ENCODE data around the gene FER.
"Not testable (repeated sequence)": the region's sequence is repeated elsewhere in the genome, so short reads cannot be mapped to it uniquely, and the experiment has no call there.

The FER gene

DNA sequence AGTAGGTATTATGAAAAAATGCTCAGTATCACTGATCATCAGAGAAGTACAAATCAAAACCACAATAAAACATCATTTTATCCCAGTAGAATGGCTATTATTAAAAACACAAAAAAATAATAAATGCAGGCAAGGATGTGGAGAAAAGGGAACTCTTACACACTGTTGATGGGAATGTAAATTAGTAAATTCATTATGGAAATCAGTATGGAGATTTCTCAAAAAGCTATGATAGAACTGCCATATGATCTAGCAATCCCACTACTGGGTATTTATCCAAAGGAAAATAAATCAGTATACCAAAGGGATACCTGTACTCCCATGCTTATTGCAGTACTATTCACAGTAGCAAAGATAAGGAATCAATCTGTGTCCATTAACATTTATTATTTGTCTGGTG lies 209.6 kb downstream of the FER start:
- POLR2A ChIA-PET, result no interaction called here
- TF ChIP-seq, protein P1, sequence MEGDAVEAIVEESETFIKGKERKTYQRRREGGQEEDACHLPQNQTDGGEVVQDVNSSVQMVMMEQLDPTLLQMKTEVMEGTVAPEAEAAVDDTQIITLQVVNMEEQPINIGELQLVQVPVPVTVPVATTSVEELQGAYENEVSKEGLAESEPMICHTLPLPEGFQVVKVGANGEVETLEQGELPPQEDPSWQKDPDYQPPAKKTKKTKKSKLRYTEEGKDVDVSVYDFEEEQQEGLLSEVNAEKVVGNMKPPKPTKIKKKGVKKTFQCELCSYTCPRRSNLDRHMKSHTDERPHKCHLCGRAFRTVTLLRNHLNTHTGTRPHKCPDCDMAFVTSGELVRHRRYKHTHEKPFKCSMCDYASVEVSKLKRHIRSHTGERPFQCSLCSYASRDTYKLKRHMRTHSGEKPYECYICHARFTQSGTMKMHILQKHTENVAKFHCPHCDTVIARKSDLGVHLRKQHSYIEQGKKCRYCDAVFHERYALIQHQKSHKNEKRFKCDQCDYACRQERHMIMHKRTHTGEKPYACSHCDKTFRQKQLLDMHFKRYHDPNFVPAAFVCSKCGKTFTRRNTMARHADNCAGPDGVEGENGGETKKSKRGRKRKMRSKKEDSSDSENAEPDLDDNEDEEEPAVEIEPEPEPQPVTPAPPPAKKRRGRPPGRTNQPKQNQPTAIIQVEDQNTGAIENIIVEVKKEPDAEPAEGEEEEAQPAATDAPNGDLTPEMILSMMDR (IDR thresholded peaks at IDR 0.05; ENCODE audit: insufficient read depth, low read length, missing control alignments), result no peak
- DNase-seq (ENCODE audit: low read depth, low spot score), result no peak
- no peak overlapping the region for H3K4me3 ChIP-seq (ENCODE audit: low read depth, low read length)
- CTCF ChIA-PET, result no interaction called here

DNA sequence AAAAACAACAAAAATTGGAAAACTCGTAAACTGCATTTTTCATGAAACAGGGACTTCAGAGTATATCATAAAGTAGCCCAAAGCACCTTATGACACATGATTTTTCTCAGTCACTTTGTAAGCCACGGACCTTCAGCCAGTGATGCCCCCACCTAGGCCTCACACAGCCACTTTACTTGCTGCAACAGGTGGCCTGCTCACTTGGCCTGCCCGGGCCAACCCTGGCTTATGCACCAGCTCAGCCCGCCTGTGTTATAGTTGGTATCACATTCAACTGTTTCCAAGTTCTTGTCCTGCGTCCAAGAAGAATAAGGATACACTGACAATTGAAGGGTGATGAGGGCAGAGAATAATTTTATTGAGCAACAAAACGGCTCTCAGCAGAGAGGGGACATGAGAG lies 219.2 kb downstream of the FER start:
- TF ChIP-seq, protein P1 (IDR thresholded peaks at IDR 0.05; ENCODE audit: insufficient read depth, low read length, missing control alignments), result no peak
- DNase-seq (ENCODE audit: low read depth, low spot score), result no peak
- H3K4me3 ChIP-seq (ENCODE audit: low read depth, low read length), result no peak overlapping the region
- POLR2A ChIA-PET, result no interaction called here
- CTCF ChIA-PET, result no interaction called here

DNA sequence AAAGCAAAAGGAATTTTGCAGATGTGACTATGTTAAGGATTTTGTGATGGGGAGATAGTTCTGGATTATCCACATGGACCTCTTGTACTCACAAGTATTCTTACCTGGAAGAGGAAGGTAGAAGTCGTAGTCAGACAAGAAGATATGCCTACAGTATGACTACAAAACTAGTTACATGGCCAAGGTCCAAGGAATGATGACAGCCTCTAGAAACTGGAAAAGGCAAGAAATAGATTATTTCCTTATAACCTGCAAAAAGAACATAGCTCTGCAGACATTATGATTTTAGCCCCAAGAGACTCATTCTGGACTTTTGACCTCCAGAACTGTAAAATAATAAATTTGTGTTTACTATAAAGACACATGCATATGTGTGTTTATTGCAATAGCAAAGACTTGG lies 226.9 kb downstream of the FER start:
- no peak overlapping the region for H3K4me3 ChIP-seq (ENCODE audit: low read depth, low read length)
- CTCF ChIA-PET, result no interaction called here
- POLR2A ChIA-PET, result no interaction called here
- TF ChIP-seq, protein P1 (IDR thresholded peaks at IDR 0.05; ENCODE audit: insufficient read depth, low read length, missing control alignments), result no peak
- DNase-seq (ENCODE audit: low read depth, low spot score), result no peak

DNA sequence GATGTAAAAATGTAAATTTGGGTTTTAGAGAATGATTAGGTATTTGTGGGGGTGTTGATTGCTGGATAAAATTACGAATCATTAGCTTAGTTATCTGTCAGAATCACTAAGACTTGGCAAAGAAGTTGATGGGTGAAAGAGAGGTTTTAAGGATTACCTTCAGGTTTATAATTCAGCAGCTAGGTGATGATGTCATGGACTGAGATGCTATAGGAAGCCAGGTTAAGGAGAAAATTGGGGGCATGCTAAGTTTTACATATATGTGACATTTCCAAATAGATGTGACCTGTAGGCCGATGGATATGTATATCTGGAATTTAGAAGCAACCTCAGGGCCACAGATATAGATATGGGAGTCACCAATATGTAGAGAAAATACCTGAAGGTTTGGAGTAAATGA lies 228.0 kb downstream of the FER start:
- CTCF ChIA-PET, result no interaction called here

DNA sequence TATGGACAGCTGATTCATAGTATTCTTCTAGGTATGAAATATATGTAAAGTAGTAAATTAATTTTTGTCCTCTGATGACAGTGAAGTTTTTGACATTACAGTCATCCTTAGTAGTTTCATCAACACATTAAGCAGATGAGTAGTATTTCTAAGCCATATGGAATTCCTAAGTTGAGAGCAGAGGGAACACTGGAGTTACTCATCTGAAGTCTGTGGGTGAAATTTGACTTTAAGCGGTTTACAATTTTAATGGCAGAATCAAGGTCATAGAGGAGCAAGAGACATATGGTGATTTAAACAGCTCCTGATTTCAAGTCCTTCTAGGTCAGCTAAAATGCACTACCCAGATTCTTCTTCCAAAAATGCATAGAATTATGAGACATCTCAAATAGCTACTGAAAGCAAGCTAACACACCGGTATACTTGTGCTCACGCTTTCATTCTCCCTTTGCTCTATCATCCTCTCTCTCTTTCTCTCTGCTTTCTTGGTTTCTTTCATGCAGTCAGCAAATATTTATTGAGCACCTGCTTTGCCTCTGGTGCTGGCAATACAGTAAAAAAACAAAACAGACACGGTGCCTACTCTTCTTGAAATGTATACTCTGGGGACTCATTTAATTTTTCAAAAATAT lies 235.9 kb downstream of the FER start:
- peak; percentile 44 for DNase-seq (ENCODE audit: low read depth, low spot score)
- ChIA-PET POLR2A (no interaction called here), CTCF (no interaction called here)
- peak overlapping the region; percentile 6; the same call in 1 of the 2 replicates for H3K4me3 ChIP-seq (ENCODE audit: low read depth, low read length)
- TF ChIP-seq, protein P1 (IDR thresholded peaks at IDR 0.05; ENCODE audit: insufficient read depth, low read length, missing control alignments), result no peak

More for the DNA sequence above, 228.0 kb downstream of the FER start:
- DNase-seq (ENCODE audit: low read depth, low spot score), result no peak
- H3K4me3 ChIP-seq (ENCODE audit: low read depth, low read length), result no peak overlapping the region
- TF ChIP-seq, protein P1 (IDR thresholded peaks at IDR 0.05; ENCODE audit: insufficient read depth, low read length, missing control alignments), result no peak
- POLR2A ChIA-PET, result no interaction called here

DNA sequence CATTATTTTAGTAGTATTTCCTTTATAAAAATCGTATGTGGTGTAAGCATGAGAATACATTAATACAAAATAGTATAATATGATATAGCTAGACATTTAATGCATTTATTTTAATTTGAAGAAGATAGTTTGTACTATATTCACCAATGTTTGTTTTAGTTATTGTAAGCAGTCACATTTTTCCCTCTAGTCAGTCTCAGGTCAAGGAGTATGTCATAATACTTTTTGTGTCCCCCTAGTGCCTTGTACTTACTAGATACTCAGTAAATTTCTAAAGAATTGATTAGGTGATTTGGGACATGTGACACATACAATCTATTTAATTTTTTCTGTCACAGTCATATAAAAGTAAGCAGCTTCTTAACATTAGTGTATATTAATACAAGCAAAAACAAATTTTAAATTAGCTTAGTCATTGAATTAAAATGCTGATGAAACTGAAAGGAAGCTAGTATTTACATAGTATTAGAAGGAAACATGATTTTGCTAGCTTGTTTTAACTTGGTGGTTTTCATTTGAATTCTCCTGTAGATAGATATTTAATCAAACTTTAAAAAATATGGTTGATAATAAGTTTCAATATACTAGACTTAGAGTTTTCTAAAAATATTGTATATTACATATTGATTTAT lies 242.2 kb downstream of the FER start:
- TF ChIP-seq, protein P1 (IDR thresholded peaks at IDR 0.05; ENCODE audit: insufficient read depth, low read length, missing control alignments), result no peak
- DNase-seq (ENCODE audit: low read depth, low spot score), result no peak
- POLR2A ChIA-PET, result no interaction called here
- CTCF ChIA-PET, result no interaction called here
- no peak overlapping the region for H3K4me3 ChIP-seq (ENCODE audit: low read depth, low read length)

DNA sequence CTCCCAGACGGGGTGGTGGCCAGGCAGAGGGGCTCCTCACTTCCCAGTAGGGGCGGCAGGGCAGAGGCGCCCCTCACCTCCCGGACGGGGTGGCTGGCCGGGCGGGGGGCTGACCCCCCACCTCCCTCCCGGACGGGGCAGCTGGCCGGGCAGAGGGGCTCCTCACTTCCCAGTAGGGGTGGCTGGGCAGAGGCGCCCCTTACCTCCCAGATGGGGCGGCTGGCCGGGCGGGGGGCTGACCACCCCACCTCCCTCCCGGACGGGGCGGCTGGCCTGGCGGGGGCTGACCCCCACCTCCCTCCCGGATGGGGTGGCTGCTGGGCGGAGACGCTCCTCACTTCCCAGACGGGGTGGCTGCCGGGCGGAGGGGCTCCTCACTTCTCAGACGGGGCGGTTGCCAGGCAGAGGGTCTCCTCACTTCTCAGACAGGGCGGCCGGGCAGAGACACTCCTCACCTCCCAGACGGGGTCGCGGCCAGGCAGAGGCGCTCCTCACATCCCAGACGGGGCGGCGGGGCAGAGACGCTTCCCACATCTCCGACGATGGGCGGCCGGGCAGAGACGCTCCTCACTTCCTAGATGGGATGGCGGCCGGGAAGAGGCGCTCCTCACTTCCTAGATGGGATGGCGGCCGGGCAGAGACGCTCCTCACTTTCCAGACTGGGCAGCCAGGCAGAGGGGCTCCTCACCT lies 244.8 kb downstream of the FER start:
- H3K4me3 ChIP-seq (ENCODE audit: low read depth, low read length); CTCF ChIA-PET; POLR2A ChIA-PET; DNase-seq (ENCODE audit: low read depth, low spot score): not testable (repeated sequence)

DNA sequence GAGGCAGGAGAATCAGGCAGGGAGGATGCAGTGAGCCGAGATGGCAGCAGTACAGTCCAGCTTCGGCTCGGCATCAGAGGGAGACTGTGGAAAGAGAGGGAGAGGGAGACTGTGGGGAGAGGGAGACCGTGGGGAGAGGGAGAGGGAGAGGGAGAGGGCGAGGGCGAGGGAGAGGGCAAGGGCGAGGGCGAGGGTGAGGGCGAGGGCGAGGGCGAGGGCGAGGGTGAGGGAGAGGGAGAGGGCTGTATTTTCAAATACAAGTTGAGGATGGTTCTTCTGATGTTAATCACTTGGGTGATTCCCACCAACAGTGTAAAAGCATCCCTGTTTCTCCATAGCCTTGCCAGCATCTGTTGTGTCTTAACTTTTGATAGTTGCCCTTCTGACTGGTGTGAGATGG lies 245.7 kb downstream of the FER start:
- POLR2A ChIA-PET; H3K4me3 ChIP-seq (ENCODE audit: low read depth, low read length); CTCF ChIA-PET; DNase-seq (ENCODE audit: low read depth, low spot score): not testable (repeated sequence)
